ENCODE measurements around the gene MYLK2.

Gene MYLK2

DNA sequence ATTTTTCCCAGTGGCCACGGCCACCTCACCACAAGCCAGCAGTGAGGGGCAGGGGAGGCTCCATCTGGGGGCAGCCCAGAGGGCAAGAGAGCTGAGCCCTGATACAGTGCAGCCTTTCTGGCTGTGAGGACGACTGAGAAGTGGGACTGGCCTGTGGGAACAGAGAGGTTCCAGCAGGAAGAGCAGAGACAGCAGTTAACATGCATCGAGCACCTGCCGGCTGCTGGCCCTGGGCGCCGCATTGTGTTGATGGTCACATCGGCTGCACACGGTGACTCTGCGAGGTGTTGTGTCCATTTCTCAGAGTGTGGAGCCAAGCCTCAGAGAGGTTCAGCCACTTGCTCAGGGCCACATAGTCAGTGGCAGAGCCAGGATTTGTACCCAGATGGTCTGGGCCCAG lies 16.4 kb downstream of the MYLK2 start:
- no peak for DNase-seq
- TF ChIP-seq, protein P1, sequence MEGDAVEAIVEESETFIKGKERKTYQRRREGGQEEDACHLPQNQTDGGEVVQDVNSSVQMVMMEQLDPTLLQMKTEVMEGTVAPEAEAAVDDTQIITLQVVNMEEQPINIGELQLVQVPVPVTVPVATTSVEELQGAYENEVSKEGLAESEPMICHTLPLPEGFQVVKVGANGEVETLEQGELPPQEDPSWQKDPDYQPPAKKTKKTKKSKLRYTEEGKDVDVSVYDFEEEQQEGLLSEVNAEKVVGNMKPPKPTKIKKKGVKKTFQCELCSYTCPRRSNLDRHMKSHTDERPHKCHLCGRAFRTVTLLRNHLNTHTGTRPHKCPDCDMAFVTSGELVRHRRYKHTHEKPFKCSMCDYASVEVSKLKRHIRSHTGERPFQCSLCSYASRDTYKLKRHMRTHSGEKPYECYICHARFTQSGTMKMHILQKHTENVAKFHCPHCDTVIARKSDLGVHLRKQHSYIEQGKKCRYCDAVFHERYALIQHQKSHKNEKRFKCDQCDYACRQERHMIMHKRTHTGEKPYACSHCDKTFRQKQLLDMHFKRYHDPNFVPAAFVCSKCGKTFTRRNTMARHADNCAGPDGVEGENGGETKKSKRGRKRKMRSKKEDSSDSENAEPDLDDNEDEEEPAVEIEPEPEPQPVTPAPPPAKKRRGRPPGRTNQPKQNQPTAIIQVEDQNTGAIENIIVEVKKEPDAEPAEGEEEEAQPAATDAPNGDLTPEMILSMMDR (IDR thresholded peaks at IDR 0.05; ENCODE audit: low read depth, low read length): no peak
- H3K4me1 ChIP-seq: peaks cover 19% of the 10 kb centered on the region
- no peaks in the 10 kb centered on the region for H3K27me3 ChIP-seq
- no peak overlapping the region for H3K4me3 ChIP-seq (ENCODE audit: low read depth, low read length)
- H3K9me3 ChIP-seq: no peaks in the 10 kb centered on the region
- no peaks in the 10 kb centered on the region for H3K36me3 ChIP-seq

DNA sequence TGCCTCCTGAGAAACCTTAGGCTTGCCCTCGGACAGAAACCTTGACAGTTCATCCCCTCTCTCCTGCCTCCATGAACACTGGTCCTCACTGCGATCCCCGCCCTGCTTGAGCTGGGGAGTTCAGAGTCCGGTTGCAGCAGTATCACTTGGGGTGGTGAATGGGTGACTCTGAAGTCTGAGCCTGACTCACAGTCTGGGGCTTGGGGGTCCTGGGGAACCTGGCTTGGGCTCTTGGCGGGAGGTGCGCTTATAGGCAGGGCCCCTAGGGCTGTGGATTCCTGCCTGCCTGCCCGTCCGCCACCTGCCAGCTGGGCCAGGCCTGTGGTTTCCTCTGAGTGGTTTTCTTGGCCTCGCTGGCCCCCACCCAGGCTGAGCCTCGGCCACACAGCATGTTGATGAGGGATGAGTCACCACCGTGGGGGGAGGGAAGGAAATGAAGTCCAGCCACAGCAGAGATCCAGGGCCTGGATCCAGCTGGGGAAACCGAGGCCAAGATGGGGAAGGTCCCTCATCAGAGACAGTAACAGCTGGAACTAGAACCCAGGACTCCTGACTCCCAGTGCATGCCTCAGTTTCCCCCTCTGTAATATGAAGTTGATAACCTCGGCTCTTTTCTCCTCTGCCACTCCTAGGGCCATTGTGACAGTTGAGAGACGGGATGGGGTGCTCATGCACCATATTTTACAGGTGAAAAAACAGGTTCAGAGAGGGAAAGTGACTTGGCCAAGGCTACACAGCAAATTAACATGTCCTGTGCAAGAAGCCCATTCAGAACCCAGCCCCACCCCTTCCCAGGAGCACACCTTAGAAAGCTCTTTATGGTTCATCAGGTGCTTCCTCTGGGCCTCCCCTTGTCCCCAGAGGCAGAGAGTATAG lies 17.1 kb downstream of the MYLK2 start:
- Histone ChIP-seq H3K4me1 (peaks cover 19% of the 10 kb centered on the region), H3K27me3 (no peaks in the 10 kb centered on the region), H3K9me3 (no peaks in the 10 kb centered on the region), H3K36me3 (no peaks in the 10 kb centered on the region), H3K4me3 (ENCODE audit: low read depth, low read length) (no peak overlapping the region)
- DNase-seq: peak; percentile 76
- TF ChIP-seq, protein P1 (IDR thresholded peaks at IDR 0.05; ENCODE audit: low read depth, low read length): no peak

DNA sequence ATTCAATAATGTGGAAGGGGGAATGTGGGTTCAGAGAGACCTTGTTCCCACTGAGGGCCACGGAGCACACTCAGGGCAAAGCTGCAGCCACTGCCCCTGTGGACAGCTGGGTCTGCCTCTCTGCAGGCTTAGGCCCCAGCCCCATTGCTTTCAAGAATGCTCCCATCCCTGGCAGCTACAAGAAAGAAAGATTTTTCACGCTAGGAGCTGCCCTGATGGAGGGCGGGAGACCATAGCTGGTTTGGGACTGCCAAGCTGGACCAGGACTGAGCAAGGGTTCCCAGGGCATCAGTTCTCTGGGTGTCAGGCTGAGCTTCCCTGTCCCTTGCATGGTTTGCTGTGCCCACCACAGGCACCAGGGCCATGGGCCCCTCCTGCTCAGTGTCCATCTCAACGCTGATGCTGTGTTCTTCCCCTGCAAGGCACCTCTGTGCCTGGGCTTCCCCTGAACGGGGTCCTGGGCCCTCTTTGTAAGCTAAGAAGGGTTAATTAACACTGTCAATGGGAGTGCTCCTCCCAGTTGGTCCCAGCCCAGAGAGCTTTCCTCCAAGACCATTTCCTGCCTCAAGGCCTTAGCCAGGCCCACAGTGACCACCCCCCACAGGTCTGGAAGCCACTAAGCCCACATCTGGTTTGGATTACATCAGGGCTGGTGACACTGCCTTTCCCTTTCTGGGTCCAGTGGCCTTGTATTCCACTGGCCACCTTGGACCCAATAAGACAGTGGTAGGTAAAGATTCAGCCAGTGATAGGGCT lies 17.9 kb downstream of the MYLK2 start:
- H3K27me3 ChIP-seq: no peaks in the 10 kb centered on the region
- no peaks in the 10 kb centered on the region for H3K36me3 ChIP-seq
- H3K9me3 ChIP-seq: no peaks in the 10 kb centered on the region
- peak; percentile 48 for DNase-seq
- H3K4me1 ChIP-seq: peaks cover 19% of the 10 kb centered on the region
- TF ChIP-seq, protein P1 (IDR thresholded peaks at IDR 0.05; ENCODE audit: low read depth, low read length): no peak
- H3K4me3 ChIP-seq (ENCODE audit: low read depth, low read length): no peak overlapping the region

DNA sequence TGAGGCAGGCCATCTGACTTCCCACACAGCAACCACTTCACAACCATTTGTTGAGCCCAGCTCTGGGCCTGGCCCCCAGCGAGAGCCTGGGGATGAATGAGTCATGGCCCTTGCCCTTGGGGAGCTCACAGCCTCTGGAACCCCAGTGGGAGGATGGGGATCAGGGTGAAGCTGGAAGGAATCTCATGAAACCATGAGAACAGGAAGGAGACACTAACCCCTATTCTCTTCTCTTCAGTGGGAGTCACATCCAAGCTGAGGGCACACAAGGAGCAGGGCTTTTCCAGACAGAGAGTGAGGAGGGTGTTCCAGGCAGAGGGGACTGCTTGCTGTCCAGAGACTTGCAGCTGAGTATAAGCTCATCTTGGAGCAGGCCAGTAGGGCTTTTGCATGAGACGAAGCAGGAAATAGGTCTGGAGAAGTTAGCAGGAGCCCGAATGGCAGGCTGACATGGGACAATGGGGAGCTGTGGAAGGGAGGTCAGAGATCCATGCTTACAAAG lies 18.8 kb downstream of the MYLK2 start:
- Histone ChIP-seq H3K4me3 (ENCODE audit: low read depth, low read length) (no peak overlapping the region), H3K4me1 (peaks cover 26% of the 10 kb centered on the region), H3K9me3 (no peaks in the 10 kb centered on the region), H3K27me3 (no peaks in the 10 kb centered on the region), H3K36me3 (no peaks in the 10 kb centered on the region)
- TF ChIP-seq, protein P1 (IDR thresholded peaks at IDR 0.05; ENCODE audit: low read depth, low read length): no peak
- no peak for DNase-seq

DNA sequence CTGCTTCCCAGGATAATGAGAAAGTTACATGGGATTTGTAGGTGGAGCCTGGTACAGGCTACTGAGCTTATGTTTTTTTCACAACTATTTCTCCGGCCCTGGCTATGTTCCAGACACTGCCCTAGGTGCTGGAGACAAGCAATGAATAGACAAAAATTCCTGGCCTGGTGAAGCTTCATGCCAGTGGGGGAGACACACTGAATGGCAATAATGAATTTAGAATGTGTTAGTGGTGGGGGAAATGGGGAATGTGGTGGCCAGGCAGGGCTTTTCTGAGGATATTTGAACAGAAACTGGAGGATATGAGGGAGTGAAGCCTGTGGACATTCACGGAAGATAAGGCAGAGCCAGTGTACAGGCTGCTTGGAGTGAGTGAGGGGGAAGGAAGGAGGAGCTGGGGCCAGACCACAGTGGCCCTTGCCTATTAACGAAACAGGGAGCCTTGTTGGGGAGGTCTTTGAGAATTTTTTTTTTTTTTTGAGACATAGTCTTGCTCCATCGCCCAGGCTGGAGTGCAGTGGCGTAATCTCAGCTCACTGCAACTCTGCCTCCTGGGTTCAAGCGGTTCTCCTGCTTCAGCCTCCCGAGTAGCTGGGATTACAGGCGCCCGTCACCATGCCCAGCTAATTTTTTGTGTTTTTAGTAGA lies 19.6 kb downstream of the MYLK2 start:
- peaks cover 28% of the 10 kb centered on the region for H3K4me1 ChIP-seq
- H3K27me3 ChIP-seq: no peaks in the 10 kb centered on the region

More for the DNA sequence above, 19.6 kb downstream of the MYLK2 start:
- Histone ChIP-seq H3K4me3 (ENCODE audit: low read depth, low read length) (no peak overlapping the region), H3K36me3 (no peaks in the 10 kb centered on the region), H3K9me3 (no peaks in the 10 kb centered on the region)
- DNase-seq: no peak
- TF ChIP-seq, protein P1 (IDR thresholded peaks at IDR 0.05; ENCODE audit: low read depth, low read length): no peak
